Measurements from ENCODE around the gene PTPN22. TPM values are rescaled to one million over a fixed set of nuclear protein-coding genes. Genes with fewer than 3 reads are reported as not detected.

Gene PTPN22
- total RNA-seq, 4 donors from 2014 or later = 1.1 to 5.7 (median 1.9) TPM

- intact Hi-C loops (cut with DNase I) = no loop called here
- DNase-seq = no peak
- H3K27me3 ChIP-seq = no peaks in the 10 kb centered on the region
- TF ChIP-seq POLR2A (IDR thresholded peaks at IDR 0.05) (no peak), CTCF (IDR thresholded peaks at IDR 0.05) (no peak)
- H3K4me3 ChIP-seq = no peak overlapping the region
- no peaks in the 10 kb centered on the region for H3K36me3 ChIP-seq
- H3K9me3 ChIP-seq = no peaks in the 10 kb centered on the region
- no peak overlapping the region for H3K27ac ChIP-seq
- peaks cover 0 to 38% (median 5%) of the 10 kb centered on the region in 3 donors for H3K4me1 ChIP-seq
- 67 to 83% methylated on average over 1 of the region's 1 CpG for WGBS, 2 donors
Observed at GRCh38 chr1:113858982-113859381, 12.5 kb downstream of the PTPN22 start.

GRCh38 chr1:113858418-113858817 lies 13.1 kb downstream of the PTPN22 start:
- no peak overlapping the region for H3K4me3 ChIP-seq
- H3K27ac ChIP-seq = no peak overlapping the region
- intact Hi-C loops (cut with DNase I) = no loop called here
- no peaks in the 10 kb centered on the region for H3K36me3 ChIP-seq
- H3K27me3 ChIP-seq = no peaks in the 10 kb centered on the region
- peaks cover 0 to 38% (median 5%) of the 10 kb centered on the region in 3 donors for H3K4me1 ChIP-seq
- TF ChIP-seq CTCF (IDR thresholded peaks at IDR 0.05) (no peak), POLR2A (IDR thresholded peaks at IDR 0.05) (no peak)
- 84 to 87% methylated on average over 3 of the region's 3 CpGs for WGBS, 2 donors
- no peak for DNase-seq
- H3K9me3 ChIP-seq = no peaks in the 10 kb centered on the region

- peaks cover 0 to 38% (median 5%) of the 10 kb centered on the region in 3 donors for H3K4me1 ChIP-seq
- WGBS, 2 donors = 68 to 70% methylated on average over 3 of the region's 3 CpGs
- intact Hi-C loops (cut with DNase I) = no loop called here
- DNase-seq = no peak
- no peaks in the 10 kb centered on the region for H3K9me3 ChIP-seq
- H3K27ac ChIP-seq = no peak overlapping the region
- H3K4me3 ChIP-seq = no peak overlapping the region
- no peaks in the 10 kb centered on the region for H3K27me3 ChIP-seq
- H3K36me3 ChIP-seq = no peaks in the 10 kb centered on the region
- TF ChIP-seq POLR2A (IDR thresholded peaks at IDR 0.05) (no peak), CTCF (IDR thresholded peaks at IDR 0.05) (no peak)
Observed at GRCh38 chr1:113857776-113858175, 13.7 kb downstream of the PTPN22 start.

- WGBS, 2 donors = 93 to 98% methylated on average over 2 of the region's 2 CpGs
- TF ChIP-seq CTCF (IDR thresholded peaks at IDR 0.05) = no peak
- TF ChIP-seq POLR2A (IDR thresholded peaks at IDR 0.05) = no peak
- no peak for DNase-seq
Observed at GRCh38 chr1:113856401-113856790, 15.1 kb downstream of the PTPN22 start.

GRCh38 chr1:113855630-113856400 lies 15.7 kb downstream of the PTPN22 start:
- no peaks in the 10 kb centered on the region for H3K36me3 ChIP-seq
- H3K27ac ChIP-seq = peak overlapping the region in 2 of 4 donors; percentile 44 to 65
- no peak for DNase-seq
- H3K27me3 ChIP-seq = no peaks in the 10 kb centered on the region
- H3K4me3 ChIP-seq = no peak overlapping the region
- TF ChIP-seq POLR2A (IDR thresholded peaks at IDR 0.05) (no peak), CTCF (IDR thresholded peaks at IDR 0.05) (no peak)
- H3K4me1 ChIP-seq = peaks cover 0 to 34% (median 5%) of the 10 kb centered on the region in 3 donors
- intact Hi-C loops (cut with DNase I) = no loop called here
- H3K9me3 ChIP-seq = no peaks in the 10 kb centered on the region
- whole genome bisulfite sequencing, 2 donors = 61 to 66% methylated on average over 4 of the region's 4 CpGs

More at GRCh38 chr1:113856401-113856790, 15.1 kb downstream of the PTPN22 start:
- intact Hi-C loops (cut with DNase I) = no loop called here
- Histone ChIP-seq H3K9me3 (no peaks in the 10 kb centered on the region), H3K27ac (peak overlapping the region in 2 of 4 donors; percentile 44 to 65), H3K36me3 (no peaks in the 10 kb centered on the region), H3K27me3 (no peaks in the 10 kb centered on the region), H3K4me1 (peaks cover 0 to 38% (median 5%) of the 10 kb centered on the region in 3 donors), H3K4me3 (no peak overlapping the region)
